Measurements from ENCODE around the gene EME2.

The EME2 gene

GRCh38 chr16:1763521-1764511 is 8.8 kb upstream of the EME2 start:
- H3K36me3 ChIP-seq, result peaks cover 79% of the 10 kb centered on the region
- no peaks in the 10 kb centered on the region for H3K9me3 ChIP-seq
- peak; percentile 70 for DNase-seq
- H3K27me3 ChIP-seq, result no peaks in the 10 kb centered on the region
- H3K4me3 ChIP-seq (ENCODE audit: low read depth, low read length), result no peak overlapping the region
- no peaks in the 10 kb centered on the region for H3K4me1 ChIP-seq
- TF ChIP-seq, protein P1, sequence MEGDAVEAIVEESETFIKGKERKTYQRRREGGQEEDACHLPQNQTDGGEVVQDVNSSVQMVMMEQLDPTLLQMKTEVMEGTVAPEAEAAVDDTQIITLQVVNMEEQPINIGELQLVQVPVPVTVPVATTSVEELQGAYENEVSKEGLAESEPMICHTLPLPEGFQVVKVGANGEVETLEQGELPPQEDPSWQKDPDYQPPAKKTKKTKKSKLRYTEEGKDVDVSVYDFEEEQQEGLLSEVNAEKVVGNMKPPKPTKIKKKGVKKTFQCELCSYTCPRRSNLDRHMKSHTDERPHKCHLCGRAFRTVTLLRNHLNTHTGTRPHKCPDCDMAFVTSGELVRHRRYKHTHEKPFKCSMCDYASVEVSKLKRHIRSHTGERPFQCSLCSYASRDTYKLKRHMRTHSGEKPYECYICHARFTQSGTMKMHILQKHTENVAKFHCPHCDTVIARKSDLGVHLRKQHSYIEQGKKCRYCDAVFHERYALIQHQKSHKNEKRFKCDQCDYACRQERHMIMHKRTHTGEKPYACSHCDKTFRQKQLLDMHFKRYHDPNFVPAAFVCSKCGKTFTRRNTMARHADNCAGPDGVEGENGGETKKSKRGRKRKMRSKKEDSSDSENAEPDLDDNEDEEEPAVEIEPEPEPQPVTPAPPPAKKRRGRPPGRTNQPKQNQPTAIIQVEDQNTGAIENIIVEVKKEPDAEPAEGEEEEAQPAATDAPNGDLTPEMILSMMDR (IDR thresholded peaks at IDR 0.05; ENCODE audit: low read depth, low read length), result peak; percentile 46

GRCh38 chr16:1764971-1765370 is 7.6 kb upstream of the EME2 start:
- peaks cover 1% of the 10 kb centered on the region for H3K4me1 ChIP-seq
- no peaks in the 10 kb centered on the region for H3K9me3 ChIP-seq
- no peaks in the 10 kb centered on the region for H3K27me3 ChIP-seq
- H3K36me3 ChIP-seq, result peaks cover 80% of the 10 kb centered on the region
- TF ChIP-seq, protein P1 (IDR thresholded peaks at IDR 0.05; ENCODE audit: low read depth, low read length), result no peak
- DNase-seq, result no peak
- H3K4me3 ChIP-seq (ENCODE audit: low read depth, low read length), result no peak overlapping the region

- TF ChIP-seq, protein P1 (IDR thresholded peaks at IDR 0.05; ENCODE audit: low read depth, low read length), result no peak
- H3K4me1 ChIP-seq, result peaks cover 4% of the 10 kb centered on the region
- no peaks in the 10 kb centered on the region for H3K27me3 ChIP-seq
- no peak for DNase-seq
- H3K9me3 ChIP-seq, result no peaks in the 10 kb centered on the region
- peaks cover 80% of the 10 kb centered on the region for H3K36me3 ChIP-seq
- no peak overlapping the region for H3K4me3 ChIP-seq (ENCODE audit: low read depth, low read length)
Measured at GRCh38 chr16:1765826-1766225, 6.8 kb upstream of the EME2 start.

DNA sequence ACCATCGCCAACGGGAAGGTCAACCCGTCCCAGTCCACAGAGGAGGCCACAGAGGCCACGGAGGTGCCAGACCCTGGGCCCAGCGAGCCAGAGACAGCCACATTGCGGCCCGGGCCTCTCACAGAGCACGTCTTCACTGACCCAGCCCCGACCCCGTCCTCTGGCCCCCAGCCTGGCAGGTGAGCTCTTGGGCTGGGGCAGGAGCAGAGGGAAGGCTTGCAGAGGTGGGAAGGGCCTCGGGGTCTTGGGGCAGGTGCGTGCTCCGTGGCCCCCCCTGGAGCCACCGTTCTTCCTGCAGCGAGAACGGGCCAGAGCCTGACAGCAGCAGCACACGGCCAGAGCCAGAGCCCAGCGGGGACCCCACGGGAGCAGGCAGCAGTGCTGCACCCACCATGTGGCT is 6.4 kb upstream of the EME2 start:
- Histone ChIP-seq H3K4me1 (peaks cover 4% of the 10 kb centered on the region), H3K27me3 (no peaks in the 10 kb centered on the region), H3K9me3 (no peaks in the 10 kb centered on the region), H3K36me3 (peaks cover 77% of the 10 kb centered on the region), H3K4me3 (ENCODE audit: low read depth, low read length) (no peak overlapping the region)
- TF ChIP-seq, protein P1 (IDR thresholded peaks at IDR 0.05; ENCODE audit: low read depth, low read length), result no peak
- DNase-seq, result no peak

DNA sequence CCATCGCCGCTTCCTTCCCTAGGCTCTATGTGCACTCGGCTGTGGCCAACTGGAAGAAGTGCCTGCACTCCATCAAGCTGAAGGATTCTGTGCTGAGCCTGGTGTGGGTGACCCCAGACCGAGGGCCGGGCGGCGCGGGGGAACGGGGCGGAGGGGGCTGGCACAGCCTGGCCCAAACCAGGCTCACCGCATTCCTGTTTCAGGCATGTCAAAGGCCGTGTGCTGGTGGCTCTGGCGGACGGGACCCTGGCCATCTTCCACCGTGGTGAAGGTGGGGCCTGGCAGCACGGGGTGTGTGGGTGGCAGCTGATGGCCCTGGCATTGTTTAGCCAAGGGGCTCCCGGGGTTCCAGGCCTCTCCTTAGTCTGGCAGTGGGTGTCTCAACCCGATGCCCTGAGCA is 5.9 kb upstream of the EME2 start:
- Histone ChIP-seq H3K4me1 (peaks cover 4% of the 10 kb centered on the region), H3K9me3 (no peaks in the 10 kb centered on the region), H3K4me3 (ENCODE audit: low read depth, low read length) (no peak overlapping the region), H3K36me3 (peaks cover 77% of the 10 kb centered on the region), H3K27me3 (no peaks in the 10 kb centered on the region)
- DNase-seq, result no peak
- TF ChIP-seq, protein P1 (IDR thresholded peaks at IDR 0.05; ENCODE audit: low read depth, low read length), result no peak
